ENCODE data around the gene STK32C.

DNA sequence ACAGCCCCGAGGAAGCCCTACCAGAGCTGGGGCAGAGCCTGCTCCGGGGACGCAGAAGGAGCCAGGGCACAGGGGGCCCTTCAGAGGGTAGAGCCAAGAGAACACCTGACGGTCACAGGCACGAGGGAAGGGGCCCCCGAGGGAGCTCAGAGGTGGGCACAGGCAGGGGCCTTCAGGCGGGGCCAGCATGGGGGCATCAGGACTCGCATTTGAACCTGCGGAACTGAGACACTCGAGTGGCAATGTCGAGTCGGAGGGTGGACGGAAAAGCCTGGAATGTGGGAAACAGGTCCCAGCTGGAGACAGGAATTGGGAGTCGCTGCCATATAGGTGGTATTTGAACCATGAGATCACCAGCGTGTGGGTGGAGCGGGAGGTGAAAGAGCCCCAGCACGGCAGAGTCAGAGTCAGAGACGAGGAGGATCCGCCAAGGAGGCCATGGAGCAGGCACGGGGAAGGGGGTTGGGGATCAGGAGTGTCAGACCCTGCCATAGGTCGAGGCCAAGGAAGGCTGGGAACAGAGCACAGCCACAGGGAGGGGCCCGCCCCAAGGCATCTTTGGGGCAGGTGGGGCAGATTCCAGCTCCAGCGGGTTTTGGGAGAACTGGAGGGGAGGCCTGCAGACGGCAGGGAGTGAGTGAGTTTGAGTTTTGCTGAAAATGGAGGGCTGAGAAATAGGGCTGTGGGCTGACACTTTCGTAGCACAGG lies 13.8 kb downstream of the STK32C start:
- TF ChIP-seq, protein P1, sequence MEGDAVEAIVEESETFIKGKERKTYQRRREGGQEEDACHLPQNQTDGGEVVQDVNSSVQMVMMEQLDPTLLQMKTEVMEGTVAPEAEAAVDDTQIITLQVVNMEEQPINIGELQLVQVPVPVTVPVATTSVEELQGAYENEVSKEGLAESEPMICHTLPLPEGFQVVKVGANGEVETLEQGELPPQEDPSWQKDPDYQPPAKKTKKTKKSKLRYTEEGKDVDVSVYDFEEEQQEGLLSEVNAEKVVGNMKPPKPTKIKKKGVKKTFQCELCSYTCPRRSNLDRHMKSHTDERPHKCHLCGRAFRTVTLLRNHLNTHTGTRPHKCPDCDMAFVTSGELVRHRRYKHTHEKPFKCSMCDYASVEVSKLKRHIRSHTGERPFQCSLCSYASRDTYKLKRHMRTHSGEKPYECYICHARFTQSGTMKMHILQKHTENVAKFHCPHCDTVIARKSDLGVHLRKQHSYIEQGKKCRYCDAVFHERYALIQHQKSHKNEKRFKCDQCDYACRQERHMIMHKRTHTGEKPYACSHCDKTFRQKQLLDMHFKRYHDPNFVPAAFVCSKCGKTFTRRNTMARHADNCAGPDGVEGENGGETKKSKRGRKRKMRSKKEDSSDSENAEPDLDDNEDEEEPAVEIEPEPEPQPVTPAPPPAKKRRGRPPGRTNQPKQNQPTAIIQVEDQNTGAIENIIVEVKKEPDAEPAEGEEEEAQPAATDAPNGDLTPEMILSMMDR (conservative IDR thresholded peaks at IDR 0.05) = no peak
- TF ChIP-seq EZH2 (IDR thresholded peaks at IDR 0.05; ENCODE audit: low read depth) = no peak
